Measurements from ENCODE around the gene ZCCHC14. TPM values are rescaled to one million over a fixed set of nuclear protein-coding genes. Genes with fewer than 3 reads are reported as not detected.
"Not testable (repeated sequence)": the region's sequence is repeated elsewhere in the genome, so short reads cannot be mapped to it uniquely, and the experiment has no call there.

Gene ZCCHC14
- total RNA-seq, 2 donors from 2014 or later = 24.5 to 24.6 TPM

GRCh38 chr16:87489434-87490045 lies 3.3 kb downstream of the ZCCHC14 start:
- no peaks in the 10 kb centered on the region for H3K27me3 ChIP-seq
- H3K4me1 ChIP-seq = peaks cover 24% of the 10 kb centered on the region
- DNase-seq = no peak
- H3K9ac ChIP-seq (ENCODE audit: low read depth in 2 of 2, low read length in 2 of 2) = peak overlapping the region in 1 of 2 donors; percentile 42
- H3K36me3 ChIP-seq = no peaks in the 10 kb centered on the region
- H3K9me3 ChIP-seq = no peaks in the 10 kb centered on the region
- TF ChIP-seq, protein P1, sequence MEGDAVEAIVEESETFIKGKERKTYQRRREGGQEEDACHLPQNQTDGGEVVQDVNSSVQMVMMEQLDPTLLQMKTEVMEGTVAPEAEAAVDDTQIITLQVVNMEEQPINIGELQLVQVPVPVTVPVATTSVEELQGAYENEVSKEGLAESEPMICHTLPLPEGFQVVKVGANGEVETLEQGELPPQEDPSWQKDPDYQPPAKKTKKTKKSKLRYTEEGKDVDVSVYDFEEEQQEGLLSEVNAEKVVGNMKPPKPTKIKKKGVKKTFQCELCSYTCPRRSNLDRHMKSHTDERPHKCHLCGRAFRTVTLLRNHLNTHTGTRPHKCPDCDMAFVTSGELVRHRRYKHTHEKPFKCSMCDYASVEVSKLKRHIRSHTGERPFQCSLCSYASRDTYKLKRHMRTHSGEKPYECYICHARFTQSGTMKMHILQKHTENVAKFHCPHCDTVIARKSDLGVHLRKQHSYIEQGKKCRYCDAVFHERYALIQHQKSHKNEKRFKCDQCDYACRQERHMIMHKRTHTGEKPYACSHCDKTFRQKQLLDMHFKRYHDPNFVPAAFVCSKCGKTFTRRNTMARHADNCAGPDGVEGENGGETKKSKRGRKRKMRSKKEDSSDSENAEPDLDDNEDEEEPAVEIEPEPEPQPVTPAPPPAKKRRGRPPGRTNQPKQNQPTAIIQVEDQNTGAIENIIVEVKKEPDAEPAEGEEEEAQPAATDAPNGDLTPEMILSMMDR (IDR thresholded peaks at IDR 0.05) = no peak
- intact Hi-C loops (cut with DNase I) = no loop called here
- no peak overlapping the region for H3K4me3 ChIP-seq
- no peak overlapping the region for H3K27ac ChIP-seq

GRCh38 chr16:87488960-87489359 lies 3.9 kb downstream of the ZCCHC14 start:
- intact Hi-C loops (cut with DNase I); H3K4me3 ChIP-seq: not testable (repeated sequence)

DNA sequence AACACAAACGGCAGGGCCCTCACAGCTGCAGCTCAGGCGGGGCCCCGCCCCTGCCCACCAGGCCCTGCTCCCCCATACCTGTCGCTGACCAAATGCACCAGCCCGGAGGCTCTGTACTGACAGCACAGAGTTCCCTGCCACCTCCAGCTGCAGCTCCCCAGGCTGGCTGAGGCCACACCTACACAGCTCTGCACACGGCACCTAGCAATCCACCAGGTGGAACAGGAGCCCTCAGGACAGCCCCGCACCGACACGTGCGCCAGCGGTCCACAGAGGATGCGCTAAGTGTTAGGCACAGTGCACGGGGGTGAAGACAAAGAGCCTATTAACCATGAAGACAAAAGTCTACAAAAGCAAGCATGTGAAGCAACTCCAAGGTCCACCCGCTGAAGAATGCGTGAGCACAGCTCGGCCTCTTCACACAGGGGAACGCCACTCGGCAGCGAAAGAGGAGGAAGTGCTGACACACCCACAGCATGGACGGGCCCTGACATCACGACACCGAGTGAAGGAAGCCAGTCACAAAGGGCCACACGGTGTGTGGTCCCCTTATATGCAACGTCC lies 5.4 kb downstream of the ZCCHC14 start:
- DNase-seq = peak; percentile 90
- Histone ChIP-seq H3K4me1 (peaks cover 20% of the 10 kb centered on the region), H3K9ac (ENCODE audit: low read depth in 2 of 2, low read length in 2 of 2) (peak overlapping the region in 1 of 2 donors; percentile 57), H3K27ac (peak overlapping the region; percentile 60), H3K9me3 (no peaks in the 10 kb centered on the region), H3K27me3 (no peaks in the 10 kb centered on the region), H3K4me3 (peak overlapping the region; percentile 19), H3K36me3 (no peaks in the 10 kb centered on the region)
- TF ChIP-seq, protein P1 (IDR thresholded peaks at IDR 0.05) = no peak
- intact Hi-C loops (cut with DNase I) = no loop called here

More at GRCh38 chr16:87488960-87489359, 3.9 kb downstream of the ZCCHC14 start:
- not testable (repeated sequence) for H3K36me3 ChIP-seq; H3K9me3 ChIP-seq; H3K9ac ChIP-seq (ENCODE audit: low read depth in 2 of 2, low read length in 2 of 2); H3K27me3 ChIP-seq; DNase-seq; H3K27ac ChIP-seq
- H3K4me1 ChIP-seq = peaks cover 24% of the 10 kb centered on the region

GRCh38 chr16:87486713-87487247 lies 6.0 kb downstream of the ZCCHC14 start:
- no peaks in the 10 kb centered on the region for H3K27me3 ChIP-seq
- intact Hi-C loops (cut with DNase I) = no loop called here
- H3K4me1 ChIP-seq = peaks cover 20% of the 10 kb centered on the region
- no peak for DNase-seq
- peak overlapping the region in 1 of 2 donors; percentile 57 for H3K9ac ChIP-seq (ENCODE audit: low read depth in 2 of 2, low read length in 2 of 2)
- no peak overlapping the region for H3K27ac ChIP-seq
- no peak overlapping the region for H3K4me3 ChIP-seq
- no peaks in the 10 kb centered on the region for H3K36me3 ChIP-seq
- TF ChIP-seq, protein P1 (IDR thresholded peaks at IDR 0.05) = no peak
- no peaks in the 10 kb centered on the region for H3K9me3 ChIP-seq

GRCh38 chr16:87486282-87486681 lies 6.5 kb downstream of the ZCCHC14 start:
- no peak overlapping the region for H3K9ac ChIP-seq (ENCODE audit: low read depth in 2 of 2, low read length in 2 of 2)
- no peaks in the 10 kb centered on the region for H3K36me3 ChIP-seq
- H3K9me3 ChIP-seq = no peaks in the 10 kb centered on the region
- intact Hi-C loops (cut with DNase I) = no loop called here
- no peak overlapping the region for H3K4me3 ChIP-seq
- no peaks in the 10 kb centered on the region for H3K27me3 ChIP-seq
- no peak for DNase-seq
- H3K4me1 ChIP-seq = peaks cover 20% of the 10 kb centered on the region
- no peak overlapping the region for H3K27ac ChIP-seq
- TF ChIP-seq, protein P1 (IDR thresholded peaks at IDR 0.05) = no peak

DNA sequence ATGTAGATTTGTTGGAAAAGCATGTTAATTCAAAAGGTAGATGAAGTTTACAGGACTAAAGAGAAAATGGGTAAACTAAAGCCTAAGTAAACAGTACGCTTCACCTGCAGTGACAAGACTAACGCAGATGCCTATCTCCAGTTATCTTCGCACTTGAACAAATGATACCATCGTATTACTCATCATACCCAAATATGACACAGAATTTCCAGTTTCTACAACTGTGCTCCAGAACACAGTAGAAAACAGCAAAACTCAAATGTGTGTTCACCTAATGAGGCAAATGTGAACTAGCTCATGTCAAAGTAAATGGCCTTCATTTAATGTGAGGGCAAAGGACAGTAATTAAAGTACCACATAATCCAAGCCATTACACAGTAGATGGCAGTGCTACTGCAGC lies 7.0 kb downstream of the ZCCHC14 start:
- H3K4me3 ChIP-seq; H3K9me3 ChIP-seq; H3K27me3 ChIP-seq; intact Hi-C loops (cut with DNase I); H3K27ac ChIP-seq; H3K36me3 ChIP-seq; H3K9ac ChIP-seq (ENCODE audit: low read depth in 2 of 2, low read length in 2 of 2); DNase-seq: not testable (repeated sequence)
- H3K4me1 ChIP-seq = peaks cover 20% of the 10 kb centered on the region

Data from colonic mucosa (tissue), 4 donors.